Measurements from ENCODE around the gene ELAVL2. TPM values are rescaled to one million over a fixed set of nuclear protein-coding genes. Genes with fewer than 3 reads are reported as not detected.

The ELAVL2 gene
- total RNA-seq, 1 experiment from 2014 or later: not detected

- BruUV-seq (replicated peaks): no TSS peak
- no peaks in the 10 kb centered on the region for H3K9me3 ChIP-seq (ENCODE audit: low read depth, low read length, poor library complexity, severe bottlenecking)
- H3K4me1 ChIP-seq (ENCODE audit: insufficient read depth, low read length, poor library complexity, severe bottlenecking): no peaks in the 10 kb centered on the region
- no peak overlapping the region for H3K4me3 ChIP-seq (ENCODE audit: low read depth, low read length, poor library complexity, severe bottlenecking)
- no peak for DNase-seq (ENCODE audit: low spot score)
- intact Hi-C loops (cut with micrococcal nuclease; ENCODE audit: unreplicated experiment): no loop called here
- no peak overlapping the region for H3K27ac ChIP-seq (ENCODE audit: low read depth, low read length, poor library complexity, severe bottlenecking)
- ChIA-PET POLR2A (ENCODE audit: low non-redundant PET) (no interaction called here), CTCF (no interaction called here)
- H3K36me3 ChIP-seq (ENCODE audit: insufficient read depth, low read length, poor library complexity, severe bottlenecking): no peaks in the 10 kb centered on the region
- H3K27me3 ChIP-seq (replicated peaks; ENCODE audit: insufficient read depth, low read depth, low read length, poor library complexity): no peaks in the 10 kb centered on the region
- no peak for TF ChIP-seq EZH2 (IDR thresholded peaks at IDR 0.05; ENCODE audit: borderline replicate concordance, low read depth, low read length, poor library complexity, severe bottlenecking)
- no peak for TF ChIP-seq CTCF (conservative IDR thresholded peaks at IDR 0.05; ENCODE audit: low read depth, low read length)
Observed at GRCh38 chr9:23752859-23753258, 73.2 kb downstream of the ELAVL2 start.

DNA sequence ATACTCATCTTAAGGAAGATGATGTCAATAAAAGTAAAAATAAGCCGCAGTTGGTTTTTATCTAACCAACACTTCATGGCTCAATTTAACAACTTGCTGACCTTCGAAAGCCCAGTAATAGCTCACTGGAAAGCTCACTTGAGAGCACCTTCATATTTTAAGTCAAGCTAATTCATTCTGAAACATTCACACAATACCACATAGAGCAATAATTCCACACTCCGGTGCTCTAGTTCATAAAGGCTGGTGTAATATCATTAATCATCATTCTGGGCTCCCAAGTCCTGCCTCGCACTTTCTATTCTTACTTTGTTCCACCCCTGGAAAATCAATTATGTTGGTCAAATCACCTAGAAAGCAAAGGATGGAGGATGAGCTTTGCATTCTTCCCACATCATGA, 74.4 kb downstream of the ELAVL2 start:
- POLR2A ChIA-PET (ENCODE audit: low non-redundant PET): no interaction called here
- Histone ChIP-seq H3K4me3 (ENCODE audit: low read depth, low read length, poor library complexity, severe bottlenecking) (no peak overlapping the region), H3K4me1 (ENCODE audit: insufficient read depth, low read length, poor library complexity, severe bottlenecking) (no peaks in the 10 kb centered on the region), H3K27me3 (replicated peaks; ENCODE audit: insufficient read depth, low read depth, low read length, poor library complexity) (no peaks in the 10 kb centered on the region), H3K27ac (ENCODE audit: low read depth, low read length, poor library complexity, severe bottlenecking) (no peak overlapping the region), H3K9me3 (ENCODE audit: low read depth, low read length, poor library complexity, severe bottlenecking) (no peaks in the 10 kb centered on the region), H3K36me3 (ENCODE audit: insufficient read depth, low read length, poor library complexity, severe bottlenecking) (no peaks in the 10 kb centered on the region)
- BruUV-seq (replicated peaks): no TSS peak
- intact Hi-C loops (cut with micrococcal nuclease; ENCODE audit: unreplicated experiment): no loop called here
- CTCF ChIA-PET: no interaction called here
- TF ChIP-seq CTCF (conservative IDR thresholded peaks at IDR 0.05; ENCODE audit: low read depth, low read length): no peak
- no peak for TF ChIP-seq EZH2 (IDR thresholded peaks at IDR 0.05; ENCODE audit: borderline replicate concordance, low read depth, low read length, poor library complexity, severe bottlenecking)
- DNase-seq (ENCODE audit: low spot score): no peak

DNA sequence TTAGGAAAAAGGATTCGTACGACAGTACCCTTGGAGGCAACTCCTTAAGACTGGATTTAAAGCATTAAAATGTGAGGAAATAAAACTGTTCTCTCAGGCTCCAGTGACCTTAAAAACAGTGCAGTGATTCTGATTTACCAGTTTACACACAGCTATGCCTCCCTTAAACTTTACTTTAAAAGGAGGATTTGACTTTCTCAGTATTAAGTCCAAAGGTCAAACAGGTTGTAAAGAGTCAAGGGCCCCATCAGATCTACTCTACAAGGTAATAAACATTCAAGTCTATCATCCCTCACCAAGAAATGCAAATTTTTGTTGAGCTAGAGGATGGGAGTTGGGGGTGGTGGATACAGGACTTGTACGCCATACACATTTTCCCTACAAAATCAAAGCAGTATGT, 75.2 kb downstream of the ELAVL2 start:
- Histone ChIP-seq H3K36me3 (ENCODE audit: insufficient read depth, low read length, poor library complexity, severe bottlenecking) (no peaks in the 10 kb centered on the region), H3K27ac (ENCODE audit: low read depth, low read length, poor library complexity, severe bottlenecking) (no peak overlapping the region), H3K4me1 (ENCODE audit: insufficient read depth, low read length, poor library complexity, severe bottlenecking) (no peaks in the 10 kb centered on the region), H3K4me3 (ENCODE audit: low read depth, low read length, poor library complexity, severe bottlenecking) (no peak overlapping the region), H3K27me3 (replicated peaks; ENCODE audit: insufficient read depth, low read depth, low read length, poor library complexity) (no peaks in the 10 kb centered on the region), H3K9me3 (ENCODE audit: low read depth, low read length, poor library complexity, severe bottlenecking) (no peaks in the 10 kb centered on the region)
- no TSS peak for BruUV-seq (replicated peaks)
- DNase-seq (ENCODE audit: low spot score): no peak
- intact Hi-C loops (cut with micrococcal nuclease; ENCODE audit: unreplicated experiment): no loop called here
- ChIA-PET CTCF (no interaction called here), POLR2A (ENCODE audit: low non-redundant PET) (no interaction called here)
- TF ChIP-seq CTCF (conservative IDR thresholded peaks at IDR 0.05; ENCODE audit: low read depth, low read length) (no peak), EZH2 (IDR thresholded peaks at IDR 0.05; ENCODE audit: borderline replicate concordance, low read depth, low read length, poor library complexity, severe bottlenecking) (no peak)
